SH-SY5Y (cell line): ENCODE measurements around the gene CHRNA4.

Experiments used
- GATA2 ChIP-seq: IDR thresholded peaks from 2 replicates; pipeline ENCODE4 v1.6.1; 2011; ENCODE audit warnings: mild to moderate bottlenecking, low read depth, low read length
- GATA3 ChIP-seq: IDR thresholded peaks from 2 replicates; pipeline ENCODE4 v1.6.1; 2011; ENCODE audit warnings: low read depth, mild to moderate bottlenecking, low read length, moderate library complexity

Gene CHRNA4

GRCh38 chr20:63314566-63315239, 46.4 kb downstream of the CHRNA4 start:
- TF ChIP-seq GATA3 (no peak), GATA2 (no peak)

- TF ChIP-seq GATA2 (no peak), GATA3 (no peak)
Measured at GRCh38 chr20:63314015-63314471, 47.1 kb downstream of the CHRNA4 start.

- no peak for TF ChIP-seq GATA2
- TF ChIP-seq GATA3, result no peak
Measured at GRCh38 chr20:63313349-63314014, 47.7 kb downstream of the CHRNA4 start.

GRCh38 chr20:63312690-63313348, 48.3 kb downstream of the CHRNA4 start:
- TF ChIP-seq GATA3 (no peak), GATA2 (no peak)

- TF ChIP-seq GATA3 (no peak), GATA2 (no peak)
Measured at GRCh38 chr20:63312273-63312672, 48.9 kb downstream of the CHRNA4 start.

GRCh38 chr20:63311833-63312243, 49.3 kb downstream of the CHRNA4 start:
- TF ChIP-seq GATA2 (no peak), GATA3 (no peak)

- TF ChIP-seq GATA3 (no peak), GATA2 (no peak)
Measured at GRCh38 chr20:63311186-63311832, 49.8 kb downstream of the CHRNA4 start.

- TF ChIP-seq GATA3 (no peak), GATA2 (no peak)
Measured at GRCh38 chr20:63310265-63310991, 50.7 kb downstream of the CHRNA4 start.

- no peak for TF ChIP-seq GATA2
Measured at GRCh38 chr20:63309261-63310071, 51.7 kb downstream of the CHRNA4 start.

- TF ChIP-seq GATA2 (no peak), GATA3 (no peak)
Measured at GRCh38 chr20:63308218-63308911, 52.8 kb downstream of the CHRNA4 start.

GRCh38 chr20:63307538-63308217, 53.5 kb downstream of the CHRNA4 start:
- no peak for TF ChIP-seq GATA2
- no peak for TF ChIP-seq GATA3
